SK-N-SH treated with all-trans-retinoic acid at 6 μM for 48 hours (cell line): ENCODE results near the gene FYN.

Source experiments
- ATAC-seq: fragments of 200-7000 bp; cut with Tn5 transposase; 3 replicates; pipeline ENCODE4 v1.9.1; 2020; ENCODE audit warnings: mild to moderate bottlenecking, moderate library complexity
- ARNTL ChIP-seq: fragments of 450-650 bp; formaldehyde crosslinking; IDR thresholded peaks from 2 replicates; pipeline ENCODE4 v1.5.0; 2020; ENCODE audit warnings: low read depth, mild to moderate bottlenecking, moderate library complexity, borderline replicate concordance
- CREB5 ChIP-seq: fragments of 250-450 bp; sonication (Bioruptor Pico); IDR thresholded peaks from 2 replicates; pipeline ENCODE4 v1.5.1; 2020; ENCODE audit warnings: low read depth, mild to moderate bottlenecking, moderate library complexity
- CSDC2 ChIP-seq: fragments of 250-450 bp; sonication (Bioruptor Pico); IDR thresholded peaks from 2 replicates; pipeline ENCODE4 v1.5.0; 2020; ENCODE audit warnings: mild to moderate bottlenecking, moderate library complexity
- ESRRG ChIP-seq: fragments of 250-450 bp; sonication (Bioruptor Pico); IDR thresholded peaks from 2 replicates; pipeline ENCODE4 v1.6.1; 2021; ENCODE audit warnings: mild to moderate bottlenecking
- GLIS3 ChIP-seq: fragments of 250-450 bp; sonication (Bioruptor Pico); IDR thresholded peaks from 2 replicates; pipeline ENCODE4 v1.5.0; 2020; ENCODE audit warnings: mild to moderate bottlenecking, moderate library complexity
- ISL1 ChIP-seq: fragments of 250-450 bp; sonication (Bioruptor Pico); IDR thresholded peaks from 2 replicates; pipeline ENCODE4 v2.1.2; 2022; ENCODE audit warnings: mild to moderate bottlenecking, moderate library complexity
- PATZ1 ChIP-seq: fragments of 250-450 bp; sonication (Bioruptor Pico); IDR thresholded peaks from 2 replicates; pipeline ENCODE4 v1.8.0; 2020; ENCODE audit warnings: mild to moderate bottlenecking, moderate library complexity, borderline replicate concordance
- POU6F1 ChIP-seq: fragments of 250-450 bp; sonication (Bioruptor Pico); IDR thresholded peaks from 2 replicates; pipeline ENCODE4 v1.8.0; 2021; ENCODE audit warnings: low read depth, mild to moderate bottlenecking, moderate library complexity, borderline replicate concordance
- PPARA ChIP-seq: fragments of 250-450 bp; sonication (Bioruptor Pico); IDR thresholded peaks from 2 replicates; pipeline ENCODE4 v1.5.0; 2020; ENCODE audit warnings: mild to moderate bottlenecking, borderline replicate concordance
- RARB ChIP-seq: fragments of 250-450 bp; sonication (Bioruptor Pico); IDR thresholded peaks from 2 replicates; pipeline ENCODE4 v1.8.0; 2021; ENCODE audit warnings: mild to moderate bottlenecking, moderate library complexity
- SNAI2 ChIP-seq: fragments of 250-450 bp; sonication (Bioruptor Pico); IDR thresholded peaks from 2 replicates; pipeline ENCODE4 v1.5.0; 2020; ENCODE audit warnings: mild to moderate bottlenecking, moderate library complexity
- TCF4 ChIP-seq: fragments of 250-450 bp; sonication (Bioruptor Pico); IDR thresholded peaks from 2 replicates; pipeline ENCODE4 v1.8.0; 2021; ENCODE audit warnings: mild to moderate bottlenecking, moderate library complexity, borderline replicate concordance
- TOX ChIP-seq: fragments of 250-450 bp; sonication (Bioruptor Pico); IDR thresholded peaks from 2 replicates; pipeline ENCODE4 v1.8.0; 2021; ENCODE audit warnings: mild to moderate bottlenecking, moderate library complexity, borderline replicate concordance
- TSHZ2 ChIP-seq: fragments of 250-450 bp; sonication (Bioruptor Pico); IDR thresholded peaks from 2 replicates; pipeline ENCODE4 v1.5.0; 2020; ENCODE audit warnings: mild to moderate bottlenecking, moderate library complexity
- ZC3H10 ChIP-seq: fragments of 250-450 bp; sonication (Bioruptor Pico); IDR thresholded peaks from 2 replicates; pipeline ENCODE4 v1.5.1; 2021; ENCODE audit warnings: mild to moderate bottlenecking, moderate library complexity
- ZFP3 ChIP-seq: fragments of 250-450 bp; sonication (Bioruptor Pico); IDR thresholded peaks from 2 replicates; pipeline ENCODE4 v1.5.0; 2020; ENCODE audit warnings: mild to moderate bottlenecking, moderate library complexity
- ZFP30 ChIP-seq: fragments of 450-650 bp; formaldehyde crosslinking; IDR thresholded peaks from 2 replicates; pipeline ENCODE4 v1.5.0; 2022; ENCODE audit warnings: mild to moderate bottlenecking, moderate library complexity
- ZNF565 ChIP-seq: fragments of 450-650 bp; formaldehyde crosslinking; conservative IDR thresholded peaks from 2 replicates; pipeline ENCODE4 v1.5.0; 2020; ENCODE audit warnings: low read depth, mild to moderate bottlenecking, moderate library complexity
- ZNF70 ChIP-seq: fragments of 450-650 bp; formaldehyde crosslinking; IDR thresholded peaks from 2 replicates; pipeline ENCODE4 v1.5.0; 2020; ENCODE audit warnings: mild to moderate bottlenecking, moderate library complexity
- ZNF8 ChIP-seq: fragments of 450-650 bp; formaldehyde crosslinking; IDR thresholded peaks from 2 replicates; pipeline ENCODE4 v1.5.0; 2020; ENCODE audit warnings: mild to moderate bottlenecking, moderate library complexity

FYN gene

GRCh38 chr6:111688331-111688730 is 184.9 kb downstream of the FYN start:
- TF ChIP-seq ESRRG (CRISPR knock-in tag) (no peak), ZNF70 (no peak), CSDC2 (no peak), ZC3H10 (CRISPR knock-in tag) (no peak), RARB (CRISPR knock-in tag) (no peak), TOX (CRISPR knock-in tag) (no peak), ARNTL (CRISPR knock-in tag) (no peak), ISL1 (CRISPR knock-in tag) (no peak), ZFP30 (CRISPR knock-in tag) (no peak), SNAI2 (CRISPR knock-in tag) (no peak), GLIS3 (no peak), ZNF8 (CRISPR knock-in tag) (no peak), TSHZ2 (CRISPR knock-in tag) (no peak), PATZ1 (no peak)

GRCh38 chr6:111687652-111688051 is 185.6 kb downstream of the FYN start:
- no peak for ATAC-seq
- TF ChIP-seq TSHZ2 (CRISPR knock-in tag), result no peak
- no peak for TF ChIP-seq ZFP30 (CRISPR knock-in tag)
- no peak for TF ChIP-seq ZNF70
- no peak for TF ChIP-seq SNAI2 (CRISPR knock-in tag)
- TF ChIP-seq ZFP3 (CRISPR knock-in tag), result no peak
- TF ChIP-seq ARNTL (CRISPR knock-in tag), result no peak
- TF ChIP-seq GLIS3, result no peak
- no peak for TF ChIP-seq PPARA
- TF ChIP-seq ZC3H10 (CRISPR knock-in tag), result no peak
- no peak for TF ChIP-seq TCF4 (CRISPR knock-in tag)
- TF ChIP-seq ZNF565, result no peak
- TF ChIP-seq ZNF8 (CRISPR knock-in tag), result no peak
- TF ChIP-seq POU6F1 (CRISPR knock-in tag), result no peak
- TF ChIP-seq CREB5 (CRISPR knock-in tag), result no peak
- TF ChIP-seq ESRRG (CRISPR knock-in tag), result no peak
- no peak for TF ChIP-seq PATZ1

More at GRCh38 chr6:111688331-111688730, 184.9 kb downstream of the FYN start:
- ATAC-seq, result no peak
